ENCODE results near the gene HLA-DPB1. TPM values are rescaled to one million over a fixed set of nuclear protein-coding genes. Genes with fewer than 3 reads are reported as not detected.

Gene HLA-DPB1
- total RNA-seq, 4 donors from 2014 or later = 33.8 to 44.7 (median 41.0) TPM

DNA sequence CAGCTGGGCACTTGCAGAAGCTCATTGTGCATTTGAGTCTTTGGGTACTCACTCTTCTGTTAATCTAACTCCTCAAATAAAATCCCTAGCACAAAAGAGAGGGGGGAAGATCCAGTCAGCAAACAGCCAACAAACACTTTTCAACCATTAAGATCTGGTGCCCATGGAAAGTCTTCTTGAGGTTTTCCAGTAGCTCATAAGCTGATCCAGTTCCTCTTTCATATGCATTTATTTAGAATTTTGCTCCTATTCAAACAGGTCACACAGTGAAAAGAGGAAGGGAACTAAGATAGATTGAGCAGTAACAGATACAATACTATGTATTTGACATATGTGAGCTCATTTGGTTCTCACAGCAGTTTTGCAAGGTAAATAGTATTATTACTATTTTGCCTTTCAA is 38.6 kb downstream of the HLA-DPB1 start:
- Histone ChIP-seq H3K9me3 (no peaks in the 10 kb centered on the region), H3K4me1 (no peaks in the 10 kb centered on the region), H3K27me3 (peaks cover 4% of the 10 kb centered on the region), H3K4me3 (replicated peaks in 1 of 3) (no peak overlapping the region), H3K27ac (no peak overlapping the region), H3K36me3 (no peaks in the 10 kb centered on the region)
- no peak for DNase-seq
- intact Hi-C loops (cut with DNase I) = no loop called here
- TF ChIP-seq POLR2A (IDR thresholded peaks at IDR 0.05) = no peak
- TF ChIP-seq, protein P1, sequence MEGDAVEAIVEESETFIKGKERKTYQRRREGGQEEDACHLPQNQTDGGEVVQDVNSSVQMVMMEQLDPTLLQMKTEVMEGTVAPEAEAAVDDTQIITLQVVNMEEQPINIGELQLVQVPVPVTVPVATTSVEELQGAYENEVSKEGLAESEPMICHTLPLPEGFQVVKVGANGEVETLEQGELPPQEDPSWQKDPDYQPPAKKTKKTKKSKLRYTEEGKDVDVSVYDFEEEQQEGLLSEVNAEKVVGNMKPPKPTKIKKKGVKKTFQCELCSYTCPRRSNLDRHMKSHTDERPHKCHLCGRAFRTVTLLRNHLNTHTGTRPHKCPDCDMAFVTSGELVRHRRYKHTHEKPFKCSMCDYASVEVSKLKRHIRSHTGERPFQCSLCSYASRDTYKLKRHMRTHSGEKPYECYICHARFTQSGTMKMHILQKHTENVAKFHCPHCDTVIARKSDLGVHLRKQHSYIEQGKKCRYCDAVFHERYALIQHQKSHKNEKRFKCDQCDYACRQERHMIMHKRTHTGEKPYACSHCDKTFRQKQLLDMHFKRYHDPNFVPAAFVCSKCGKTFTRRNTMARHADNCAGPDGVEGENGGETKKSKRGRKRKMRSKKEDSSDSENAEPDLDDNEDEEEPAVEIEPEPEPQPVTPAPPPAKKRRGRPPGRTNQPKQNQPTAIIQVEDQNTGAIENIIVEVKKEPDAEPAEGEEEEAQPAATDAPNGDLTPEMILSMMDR (IDR thresholded peaks at IDR 0.05) = no peak

DNA sequence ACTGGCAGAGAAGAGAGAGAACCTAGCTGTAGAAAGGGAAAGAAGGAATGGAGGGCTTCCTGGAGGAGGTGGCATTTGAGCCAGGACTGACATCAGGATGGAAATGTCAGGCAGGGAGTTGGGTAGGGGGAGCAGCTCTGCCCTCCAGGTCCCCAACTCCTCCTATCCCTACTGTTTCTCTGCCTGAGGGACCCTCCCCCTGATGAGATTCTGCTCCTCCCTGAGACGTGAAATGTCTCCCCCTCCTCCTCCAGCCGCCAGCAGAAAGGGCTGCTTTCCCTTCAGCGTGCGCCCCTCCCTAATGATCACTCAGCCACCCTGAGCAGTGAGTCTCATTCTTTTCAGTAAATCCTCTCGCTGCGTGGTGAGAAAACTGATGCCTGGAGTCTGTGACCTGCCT is 40.6 kb downstream of the HLA-DPB1 start:
- DNase-seq = no peak

DNA sequence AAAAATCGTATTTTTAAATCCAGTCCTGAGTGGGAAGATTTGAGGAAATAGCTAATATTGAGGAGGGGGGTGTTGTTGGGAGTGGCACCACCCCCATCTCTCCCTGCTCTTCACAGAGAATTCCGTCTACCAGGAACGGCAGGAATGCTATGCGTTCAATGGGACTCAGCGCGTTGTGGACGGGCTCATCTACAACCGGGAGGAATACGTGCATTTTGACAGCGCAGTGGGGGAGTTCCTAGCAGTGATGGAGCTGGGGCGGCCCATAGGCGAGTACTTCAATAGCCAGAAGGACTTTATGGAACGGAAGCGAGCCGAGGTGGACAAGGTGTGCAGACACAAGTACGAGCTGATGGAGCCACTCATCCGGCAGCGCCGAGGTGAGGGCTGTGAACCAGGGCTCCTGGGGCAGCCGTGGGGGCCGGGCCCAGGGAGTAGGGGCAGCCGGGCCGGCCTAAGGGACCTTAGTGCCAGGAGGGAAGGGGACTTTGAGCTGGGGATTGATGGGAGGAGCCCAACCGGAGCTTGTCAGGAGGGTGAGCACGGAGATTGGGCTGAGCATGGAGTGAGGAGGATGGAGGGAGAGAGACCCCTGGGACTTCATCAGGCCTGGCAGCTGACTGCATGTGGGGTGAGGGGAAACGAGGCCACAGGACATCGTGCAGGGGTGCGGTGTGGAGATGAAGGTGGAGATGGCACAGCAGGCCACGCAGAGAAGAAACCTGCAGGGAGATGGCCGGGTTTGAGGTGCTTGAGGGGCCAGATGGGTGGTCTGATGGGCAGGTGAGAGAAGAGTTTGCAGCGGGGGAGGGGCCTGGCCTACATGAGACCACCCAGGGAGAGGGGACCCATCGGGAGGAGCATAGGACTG is 41.3 kb downstream of the HLA-DPB1 start:
- Histone ChIP-seq H3K27me3 (peaks cover 4% of the 10 kb centered on the region), H3K9me3 (no peaks in the 10 kb centered on the region), H3K27ac (no peak overlapping the region), H3K4me1 (no peaks in the 10 kb centered on the region), H3K4me3 (replicated peaks in 1 of 3) (no peak overlapping the region), H3K36me3 (no peaks in the 10 kb centered on the region)
- intact Hi-C loops (cut with DNase I) = no loop called here
- DNase-seq = no peak
- WGBS, 2 donors = 6 to 10% methylated on average over 31 to 32 of the region's 32 CpGs
- no peak for TF ChIP-seq POLR2A (IDR thresholded peaks at IDR 0.05)
- TF ChIP-seq, protein P1 (IDR thresholded peaks at IDR 0.05) = no peak

More for the DNA sequence above, 40.6 kb downstream of the HLA-DPB1 start:
- H3K9me3 ChIP-seq = no peaks in the 10 kb centered on the region
- H3K27ac ChIP-seq = no peak overlapping the region
- no peak overlapping the region for H3K4me3 ChIP-seq (replicated peaks in 1 of 3)
- WGBS, 2 donors = 4 to 6% methylated on average over 6 of the region's 6 CpGs
- H3K27me3 ChIP-seq = peaks cover 4% of the 10 kb centered on the region
- intact Hi-C loops (cut with DNase I) = no loop called here
- no peaks in the 10 kb centered on the region for H3K4me1 ChIP-seq
- TF ChIP-seq, protein P1 (IDR thresholded peaks at IDR 0.05) = no peak
- H3K36me3 ChIP-seq = no peaks in the 10 kb centered on the region

DNA sequence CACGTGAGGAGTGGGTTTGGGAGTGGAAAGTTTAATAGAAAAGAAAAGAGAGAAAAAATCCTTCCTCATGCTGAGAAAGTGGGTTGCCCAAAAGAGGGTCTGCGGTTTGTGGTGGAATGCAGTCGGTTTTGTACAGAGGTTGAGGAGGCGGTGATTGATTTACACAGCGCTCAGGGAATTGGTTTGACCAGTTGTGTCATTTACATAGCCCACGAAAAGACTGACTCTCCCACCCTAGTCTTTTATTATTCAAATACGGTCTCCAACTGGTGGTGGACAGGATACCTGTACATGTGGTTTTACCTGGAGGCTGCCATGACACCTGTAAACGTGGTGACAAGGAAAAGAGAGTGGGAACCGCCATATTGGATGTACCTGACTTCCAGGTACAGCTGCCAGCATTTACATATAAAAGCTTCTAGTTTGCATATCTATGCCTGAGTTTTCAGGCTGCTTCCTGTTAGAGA is 42.1 kb downstream of the HLA-DPB1 start:
- H3K9me3 ChIP-seq = no peaks in the 10 kb centered on the region
- H3K27ac ChIP-seq = no peak overlapping the region
- no peaks in the 10 kb centered on the region for H3K4me1 ChIP-seq
- intact Hi-C loops (cut with DNase I) = no loop called here
- no peak for TF ChIP-seq POLR2A (IDR thresholded peaks at IDR 0.05)
- no peak overlapping the region for H3K4me3 ChIP-seq (replicated peaks in 1 of 3)
- DNase-seq = no peak
- no peaks in the 10 kb centered on the region for H3K36me3 ChIP-seq
- 22 to 23% methylated on average over 9 of the region's 9 CpGs for WGBS, 2 donors
- H3K27me3 ChIP-seq = peaks cover 4% of the 10 kb centered on the region

DNA sequence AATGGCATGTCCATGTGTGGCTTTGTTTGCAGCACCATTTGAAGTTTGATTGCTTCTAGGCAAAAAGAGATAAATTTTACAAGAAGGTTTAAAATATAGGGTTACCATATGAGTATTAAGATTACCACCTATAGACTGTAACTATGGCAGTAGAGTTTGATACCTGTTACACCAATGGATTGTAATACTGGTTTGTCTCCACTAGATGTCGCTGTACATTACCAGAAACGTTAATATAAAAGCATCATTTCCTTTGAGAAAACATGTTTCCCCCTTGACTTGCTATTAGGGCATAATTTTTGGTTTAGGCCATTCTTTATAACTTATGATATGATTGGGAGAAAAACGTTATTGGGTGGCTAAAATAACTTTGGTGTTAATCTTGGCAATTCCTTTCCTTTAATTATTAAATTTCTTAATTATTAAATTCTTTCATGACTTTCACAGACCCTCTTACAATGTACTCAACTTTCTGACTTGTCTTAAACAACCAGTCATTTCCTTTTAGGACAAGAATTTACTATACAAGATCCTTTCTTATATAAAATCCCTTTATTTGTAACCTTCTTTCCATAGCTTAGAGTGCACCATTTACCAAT is 42.8 kb downstream of the HLA-DPB1 start:
- intact Hi-C loops (cut with DNase I) = no loop called here
- Histone ChIP-seq H3K4me1 (no peaks in the 10 kb centered on the region), H3K27ac (no peak overlapping the region), H3K9me3 (no peaks in the 10 kb centered on the region), H3K4me3 (replicated peaks in 1 of 3) (no peak overlapping the region), H3K27me3 (peaks cover 4% of the 10 kb centered on the region), H3K36me3 (no peaks in the 10 kb centered on the region)
- DNase-seq = no peak
- TF ChIP-seq, protein P1 (IDR thresholded peaks at IDR 0.05) = peak; percentile 57 to 86 (median 81)
- TF ChIP-seq POLR2A (IDR thresholded peaks at IDR 0.05) = no peak
- 0 to 1% methylated on average over 3 of the region's 3 CpGs for WGBS, 2 donors

All from thyroid gland (tissue), 4 donors.